OCI-LY3 (cell line): ENCODE data around the gene CST7.

Experiments
- H2AFZ ChIP-seq: fragments of 200-600, 300-600 bp; shearing (Covaris generic); 2 replicates; pipeline ENCODE4 v1.6.0; 2014; ENCODE audit warnings: antibody characterized with exemption, low read depth, low read length
- H3K27ac ChIP-seq: fragments of 200-600, 300-600 bp; sonication (generic); 2 replicates; pipeline ENCODE4 v1.5.1; 2014; ENCODE audit warnings: mild to moderate bottlenecking, low read length, moderate library complexity, mixed read lengths
- H3K27me3 ChIP-seq: fragments of 200-600, 300-600 bp; sonication (generic); 2 replicates; pipeline ENCODE4 v1.6.1; 2014; ENCODE audit warnings: low read depth, low read length, mixed read lengths
- H3K36me3 ChIP-seq: fragments of 200-600, 300-600 bp; sonication (generic); replicated peaks from 2 replicates; pipeline ENCODE3; 2014; ENCODE audit warnings: low read depth, low read length, mixed read lengths
- H3K4me1 ChIP-seq: fragments of 300-600, 200-600 bp; sonication (generic); 2 replicates; pipeline ENCODE4 v1.6.1; 2014; ENCODE audit warnings: low read length, mixed read lengths
- H3K4me2 ChIP-seq: fragments of 200-600, 300-600 bp; sonication (generic); 2 replicates; pipeline ENCODE4 v1.6.1; 2014; ENCODE audit warnings: low read length, mixed read lengths
- H3K4me3 ChIP-seq: fragments of 300-600, 200-600 bp; sonication (generic); 2 replicates; pipeline ENCODE4 v1.5.1; 2014; ENCODE audit warnings: antibody characterized with exemption, mild to moderate bottlenecking, low read length, moderate library complexity
- H3K79me2 ChIP-seq: fragments of 300-600, 200-600 bp; shearing (Covaris generic); 2 replicates; pipeline ENCODE4 v1.6.1; 2014; ENCODE audit warnings: mild to moderate bottlenecking, low read length, mixed read lengths
- H3K9ac ChIP-seq: fragments of 300-600, 200-600 bp; shearing (Covaris generic); 2 replicates; pipeline ENCODE4 v1.6.0; 2014; ENCODE audit warnings: mild to moderate bottlenecking, low read length, moderate library complexity
- H3K9me3 ChIP-seq: fragments of 200-600, 300-600 bp; shearing (Covaris generic); 2 replicates; pipeline ENCODE4 v1.6.1; 2014; ENCODE audit warnings: low read length, mixed read lengths; ENCODE audit not compliant: insufficient read depth
- H4K20me1 ChIP-seq: fragments of 200-600, 300-600 bp; sonication (generic); 2 replicates; pipeline ENCODE4 v1.6.1; 2016; ENCODE audit warnings: low read length, mixed read lengths; ENCODE audit not compliant: insufficient read depth
- CTCF ChIP-seq: fragments of 200-600, 300-600 bp; sonication (generic); IDR thresholded peaks from 2 replicates; pipeline ENCODE4 v1.5.1; 2014; ENCODE audit warnings: antibody characterized with exemption, low read length, low read depth
- EZH2phosphoT487 ChIP-seq: fragments of 200-600 bp; shearing (Covaris generic); IDR thresholded peaks from 2 replicates; pipeline ENCODE4 v1.6.1; 2018; ENCODE audit warnings: antibody characterized with exemption, mixed run types, low read depth

The CST7 gene

DNA sequence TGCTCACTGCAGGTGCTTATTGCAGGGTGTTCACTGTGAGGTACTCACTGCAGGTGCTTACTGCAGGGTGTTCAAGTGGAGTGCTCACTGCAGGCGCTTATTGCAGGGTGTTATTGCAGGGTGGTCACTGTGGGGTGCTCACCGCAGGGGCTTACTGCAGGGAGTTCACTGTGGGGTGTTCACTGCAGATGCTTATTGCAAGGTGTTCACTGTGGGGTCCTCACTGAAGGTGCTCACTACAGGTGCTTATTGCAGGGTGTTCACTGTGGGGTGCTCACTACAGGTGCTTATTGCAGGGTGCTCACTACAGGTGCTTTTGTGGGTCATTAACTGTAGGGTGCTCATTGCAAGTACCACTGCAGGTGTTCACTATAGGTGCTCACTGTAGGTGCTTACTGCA is 23.3 kb downstream of the CST7 start:
- Histone ChIP-seq H3K79me2 (0 out of 2 replicates have a peak, but pooled peaks cover 5% of the 10 kb centered on the region), H3K9me3 (peaks cover 9% of the 10 kb centered on the region), H3K9ac (no peak overlapping the region), H2AFZ (no peak overlapping the region), H3K4me2 (no peak overlapping the region), H3K4me1 (peaks cover 40% of the 10 kb centered on the region), H3K27ac (no peak overlapping the region), H4K20me1 (no peaks in the 10 kb centered on the region), H3K36me3 (peaks cover 61% of the 10 kb centered on the region), H3K4me3 (no peak overlapping the region), H3K27me3 (no peaks in the 10 kb centered on the region)
- TF ChIP-seq CTCF (no peak), EZH2phosphoT487 (no peak)

- H3K27ac ChIP-seq: no peak overlapping the region
- H3K27me3 ChIP-seq: no peaks in the 10 kb centered on the region
- H3K4me2 ChIP-seq: no peak overlapping the region
- H4K20me1 ChIP-seq: no peaks in the 10 kb centered on the region
- peaks cover 66% of the 10 kb centered on the region for H3K36me3 ChIP-seq
- H3K4me3 ChIP-seq: no peak overlapping the region
- H2AFZ ChIP-seq: no peak overlapping the region
- TF ChIP-seq CTCF (no peak), EZH2phosphoT487 (no peak)
- peaks cover 9% of the 10 kb centered on the region for H3K9me3 ChIP-seq
- H3K9ac ChIP-seq: no peak overlapping the region
- no peaks in the 10 kb centered on the region for H3K4me1 ChIP-seq
- peaks cover 17% of the 10 kb centered on the region for H3K79me2 ChIP-seq
Observed at GRCh38 chr20:24977336-24977735, 28.3 kb downstream of the CST7 start.

- Histone ChIP-seq H3K27me3 (no peaks in the 10 kb centered on the region), H3K36me3 (peaks cover 65% of the 10 kb centered on the region), H3K4me3 (no peak overlapping the region), H3K4me2 (no peak overlapping the region), H2AFZ (no peak overlapping the region), H3K79me2 (peaks cover 18% of the 10 kb centered on the region), H4K20me1 (no peaks in the 10 kb centered on the region), H3K4me1 (no peaks in the 10 kb centered on the region), H3K9ac (no peak overlapping the region), H3K9me3 (peaks cover 9% of the 10 kb centered on the region), H3K27ac (no peak overlapping the region)
- TF ChIP-seq EZH2phosphoT487: no peak
- TF ChIP-seq CTCF: no peak
Observed at GRCh38 chr20:24977797-24978196, 28.7 kb downstream of the CST7 start.

DNA sequence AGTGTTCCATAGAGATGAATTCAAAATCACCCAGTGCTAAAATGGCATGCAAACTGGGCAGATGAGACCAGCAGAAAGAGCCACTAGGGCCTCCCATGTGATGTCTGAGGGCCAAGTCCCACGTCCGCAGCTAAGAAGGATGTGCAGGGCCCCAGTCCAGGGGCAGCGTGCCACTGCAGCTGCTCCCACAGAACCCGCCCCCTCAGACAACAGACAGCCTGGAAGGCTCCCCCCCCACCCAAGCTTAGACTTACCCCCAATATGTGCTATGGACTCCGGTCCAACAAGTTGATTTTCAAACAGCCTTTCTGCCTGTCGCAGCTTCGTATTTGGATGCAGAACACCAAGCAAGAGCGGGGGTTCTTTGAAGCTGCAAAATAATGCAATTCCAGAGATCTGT is 29.4 kb downstream of the CST7 start:
- Histone ChIP-seq H3K4me3 (no peak overlapping the region), H2AFZ (no peak overlapping the region), H3K79me2 (peaks cover 20% of the 10 kb centered on the region), H3K36me3 (peaks cover 64% of the 10 kb centered on the region), H3K4me1 (no peaks in the 10 kb centered on the region), H3K9ac (no peak overlapping the region), H3K27ac (no peak overlapping the region), H3K27me3 (no peaks in the 10 kb centered on the region), H4K20me1 (no peaks in the 10 kb centered on the region), H3K4me2 (no peak overlapping the region), H3K9me3 (peaks cover 9% of the 10 kb centered on the region)
- no peak for TF ChIP-seq EZH2phosphoT487
- TF ChIP-seq CTCF: no peak
